H1 (cell line): ENCODE data around the gene TPO. TPM values are rescaled to one million over a fixed set of nuclear protein-coding genes. Genes with fewer than 3 reads are reported as not detected.
"Not testable (repeated sequence)": the region's sequence is repeated elsewhere in the genome, so short reads cannot be mapped to it uniquely, and the experiment has no call there.

Source experiments
- CTCF ChIA-PET: fragments of 300-600 bp; sonication (Branson Sonifier 250); formaldehyde crosslinking; loops from one replicate; lab custom pipeline; 2021; ENCODE audit not compliant: partially characterized antibody; lab: Charles Lee
- POLR2A ChIA-PET: fragments of 300-600 bp; sonication (Branson Sonifier 250); formaldehyde crosslinking; loops from one replicate; lab custom pipeline; 2021; ENCODE audit warnings: inconsistent platforms; ENCODE audit not compliant: partially characterized antibody; lab: Charles Lee
- DNase-seq, 2 experiments: peaks; one replicate each; pipeline versions ENCODE4 v3.0.0 to v3.0.0-alpha.2; 2010 to 2022; ENCODE audit warnings: low spot score in 2 of 2, low read depth in 1 of 2, mixed read lengths in 1 of 2
- FAIRE-seq: peaks from 2 replicates; lab custom pipeline; 2011; peaks lifted over from hg19 to GRCh38; lab: Jason Lieb, UNC
- H2AFZ ChIP-seq: 2 replicates; pipeline ENCODE4 v1.8.1; 2012; ENCODE audit warnings: low read length, inconsistent platforms
- H2AK5ac ChIP-seq: 2 replicates; pipeline ENCODE4 v1.6.1; 2013; ENCODE audit warnings: low read depth, low read length
- H2BK120ac ChIP-seq: replicated peaks from 2 replicates; pipeline ENCODE3; 2013; ENCODE audit warnings: low read depth, low read length, inconsistent platforms
- H2BK12ac ChIP-seq: 2 replicates; pipeline ENCODE4 v1.6.1; 2013; ENCODE audit warnings: low read depth, low read length
- H2BK15ac ChIP-seq: 2 replicates; pipeline ENCODE4 v1.6.1; 2013; ENCODE audit warnings: low read length
- H2BK20ac ChIP-seq: 2 replicates; pipeline ENCODE4 v1.6.1; 2013; ENCODE audit warnings: low read length
- H2BK5ac ChIP-seq: 2 replicates; pipeline ENCODE4 v1.6.1; 2013; ENCODE audit warnings: low read depth, low read length
- H3K14ac ChIP-seq: 2 replicates; pipeline ENCODE4 v1.6.1; 2013; ENCODE audit warnings: inconsistent platforms; ENCODE audit not compliant: insufficient read length
- H3K18ac ChIP-seq: 2 replicates; pipeline ENCODE4 v1.6.1; 2013; ENCODE audit warnings: low read length; ENCODE audit errors: extremely low read depth
- H3K23ac ChIP-seq: 2 replicates; pipeline ENCODE4 v1.6.1; 2013; ENCODE audit warnings: inconsistent platforms; ENCODE audit not compliant: insufficient read length
- H3K23me2 ChIP-seq: 2 replicates; pipeline ENCODE4 v1.6.1; 2013; ENCODE audit warnings: low read depth, low read length
- H3K27ac ChIP-seq: 2 replicates; pipeline ENCODE4 v1.6.1; 2011; ENCODE audit warnings: low read depth, low read length, inconsistent platforms
- H3K27me3 ChIP-seq, 4 experiments: replicated peaks in 1 of 4; 1 replicate in 1 of 4; 2 replicates in 3 of 4; pipeline versions ENCODE4 v1.6.1 to v1.8.1; 2011 to 2013; ENCODE audit warnings: low read length in 3 of 4, mild to moderate bottlenecking in 3 of 4, inconsistent platforms in 2 of 4, mixed read lengths in 2 of 4, moderate library complexity in 1 of 4; ENCODE audit not compliant: control insufficient read depth in 3 of 4, insufficient read depth in 3 of 4; ENCODE audit errors: extremely low read depth in 1 of 4
- H3K36me3 ChIP-seq, 4 experiments: 2 replicates each; pipeline versions ENCODE4 v1.6.1 to v1.8.1; 2011 to 2013; ENCODE audit warnings: mild to moderate bottlenecking in 4 of 4, low read length in 3 of 4, moderate library complexity in 2 of 4, control low read depth in 1 of 4, inconsistent platforms in 1 of 4; ENCODE audit not compliant: insufficient read depth in 4 of 4, control insufficient read depth in 2 of 4
- H3K4ac ChIP-seq: replicated peaks from 2 replicates; pipeline ENCODE3; 2013; ENCODE audit warnings: low read length, low read depth, mixed read lengths, inconsistent platforms; ENCODE audit not compliant: insufficient read length
- H3K4me1 ChIP-seq, 4 experiments: replicated peaks in 1 of 4; 1 replicate in 1 of 4; 2 replicates in 3 of 4; pipeline versions ENCODE4 v1.6.1 to v1.8.1; 2011 to 2013; ENCODE audit warnings: low read length in 3 of 4, inconsistent platforms in 2 of 4, mixed read lengths in 1 of 4; ENCODE audit not compliant: insufficient read depth in 4 of 4, control insufficient read depth in 3 of 4
- H3K4me2 ChIP-seq, 2 experiments: 2 replicates each; pipeline versions ENCODE4 v1.6.1 to v1.8.1; 2011 to 2013; ENCODE audit warnings: low read depth in 2 of 2, low read length in 2 of 2, control low read depth in 1 of 2, inconsistent platforms in 1 of 2, mild to moderate bottlenecking in 1 of 2; ENCODE audit not compliant: insufficient read depth in 1 of 2
- H3K4me3 ChIP-seq, 4 experiments: fragments of 200-600, 300-600 bp in 1 of 4; sonication (generic), shearing (Covaris generic), sonication (Bioruptor Twin) in 1 of 4; 2 replicates each; pipeline versions ENCODE4 v1.5.1 to v1.8.1; 2011 to 2016; ENCODE audit warnings: low read length in 4 of 4, low read depth in 3 of 4, control low read depth in 2 of 4, inconsistent platforms in 2 of 4, mild to moderate bottlenecking in 2 of 4, mixed read lengths in 1 of 4, moderate library complexity in 1 of 4; ENCODE audit not compliant: insufficient read depth in 2 of 4; ENCODE audit errors: extremely low read depth in 1 of 4
- H3K56ac ChIP-seq: replicated peaks from 2 replicates; pipeline ENCODE3; 2013; ENCODE audit warnings: low read depth, mild to moderate bottlenecking, mixed read lengths, low read length, inconsistent platforms; ENCODE audit not compliant: insufficient read length
- H3K79me1 ChIP-seq: 2 replicates; pipeline ENCODE4 v1.6.1; 2013; ENCODE audit warnings: low read depth, low read length, control low read depth
- H3K79me2 ChIP-seq, 2 experiments: 2 replicates each; pipeline versions ENCODE4 v1.6.1 to v1.8.1; 2012 to 2013; ENCODE audit warnings: low read length in 2 of 2, mild to moderate bottlenecking in 2 of 2, inconsistent platforms in 1 of 2; ENCODE audit not compliant: insufficient read depth in 2 of 2, control insufficient read depth in 1 of 2
- H3K9ac ChIP-seq, 4 experiments: replicated peaks in 1 of 4; 1 replicate in 1 of 4; 2 replicates in 3 of 4; pipeline versions ENCODE4 v1.6.1 to v1.8.1; 2011 to 2013; ENCODE audit warnings: low read depth in 3 of 4, low read length in 3 of 4, control low read depth in 2 of 4, mild to moderate bottlenecking in 2 of 4, moderate library complexity in 2 of 4, inconsistent platforms in 1 of 4; ENCODE audit errors: extremely low read depth in 1 of 4
- H3K9me3 ChIP-seq, 2 experiments: 2 replicates each; pipeline versions ENCODE4 v1.6.1 to v1.8.1; 2012 to 2013; ENCODE audit warnings: mild to moderate bottlenecking in 2 of 2, moderate library complexity in 2 of 2, control low read depth in 1 of 2, inconsistent platforms in 1 of 2, low read depth in 1 of 2, low read length in 1 of 2, mixed read lengths in 1 of 2; ENCODE audit not compliant: insufficient read depth in 2 of 2
- H4K20me1 ChIP-seq, 2 experiments: replicated peaks in 1 of 2; 2 replicates each; pipeline versions ENCODE3 to v1.8.1; 2011 to 2013; ENCODE audit warnings: inconsistent platforms in 2 of 2, low read length in 2 of 2, mild to moderate bottlenecking in 1 of 2; ENCODE audit not compliant: insufficient read depth in 2 of 2, control insufficient read depth in 1 of 2
- H4K5ac ChIP-seq: 2 replicates; pipeline ENCODE4 v1.6.1; 2013; ENCODE audit warnings: low read length, low read depth, mixed read lengths, inconsistent platforms; ENCODE audit not compliant: insufficient read length
- H4K8ac ChIP-seq: 2 replicates; pipeline ENCODE4 v1.8.0; 2013; ENCODE audit warnings: mild to moderate bottlenecking, moderate library complexity, low read length, inconsistent platforms; ENCODE audit not compliant: insufficient read depth; ENCODE audit errors: extremely low read depth
- H4K91ac ChIP-seq: replicated peaks from 2 replicates; pipeline ENCODE3; 2013; ENCODE audit warnings: low read length, mixed read lengths, inconsistent platforms; ENCODE audit not compliant: insufficient read length
- WGBS, 2 experiments: shearing (Covaris generic) in 1 of 2; methylation state at CpG; one replicate each; pipeline versions ENCODE4 v1.1.6 to v1.1.7; 2013 to 2015; ENCODE audit warnings: low lambda C conversion rate in 2 of 2, mixed read lengths in 2 of 2, inconsistent platforms in 1 of 2, low coverage in 1 of 2, missing lambda C conversion rate in 1 of 2; ENCODE audit not compliant: insufficient replicate concordance in 2 of 2, insufficient coverage in 1 of 2, insufficient read length in 1 of 2; ENCODE audit errors: extremely low coverage in 1 of 2, missing lambda C conversion rate in 1 of 2; 5-methylcytosine and 5-hydroxymethylcytosine counted together
- polyA plus RNA-seq, 7 experiments: library from polyadenylated mRNA; depleted of rRNA in 3 of 7; stranded (reverse) in 5 of 7; unstranded in 2 of 7; fragments of >200 nt in 5 of 7; fragments of 200-250 nt in 2 of 7; gene quantifications; 1 replicate in 5 of 7; 2 replicates in 1 of 7; 4 replicates in 1 of 7; pipeline versions ENCODE4 v1.2.1 to v1.2.3, GENCODE V29; 2011 to 2013; ENCODE audit warnings: missing spikeins in 2 of 7, mixed read lengths in 2 of 7
- total RNA-seq: library from RNA; stranded (reverse); fragmentation: NEBNext Ultra II Directional; extraction: Animal tissue kit (Norgen Biotek cat#: 25700); gene quantifications from 2 replicates; pipeline ENCODE4 v1.2.1, GENCODE V29; 2021

Gene TPO
- total and polyA plus RNA-seq, 2 of the 8 experiments (the other 6 are each of a cell fraction or from before 2014, with no cell fraction given), result not detected

DNA sequence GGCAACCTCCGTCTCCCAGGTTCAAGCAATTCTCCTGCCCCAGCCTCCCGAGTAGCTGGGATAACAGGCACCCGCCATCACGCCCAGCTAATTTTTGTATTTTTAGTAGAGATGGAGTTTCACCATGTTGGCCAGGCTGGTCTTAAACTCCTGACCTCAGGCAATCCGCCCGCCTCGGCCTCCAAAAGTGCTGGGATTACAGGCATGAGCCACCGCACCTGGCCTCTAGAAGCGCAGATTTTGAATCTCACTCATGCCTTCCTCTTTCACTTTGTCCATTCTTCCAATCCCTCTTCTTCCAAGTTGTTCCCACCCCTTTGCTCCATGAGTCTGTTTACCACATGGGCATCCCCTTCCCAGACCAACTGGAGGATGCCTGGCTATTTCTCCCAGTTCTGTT lies 79.0 kb downstream of the TPO start:
- H2AFZ ChIP-seq, H4K91ac ChIP-seq, H2AK5ac ChIP-seq, H3K36me3 ChIP-seq, H3K9me3 ChIP-seq, H3K4me2 ChIP-seq, H2BK15ac ChIP-seq, H4K5ac ChIP-seq, H3K4me1 ChIP-seq, H3K27me3 ChIP-seq, H2BK5ac ChIP-seq, H3K18ac ChIP-seq, FAIRE-seq, H3K9ac ChIP-seq, H2BK120ac ChIP-seq, H3K79me1 ChIP-seq, H3K23ac ChIP-seq, POLR2A ChIA-PET, H3K23me2 ChIP-seq, H3K56ac ChIP-seq, H3K14ac ChIP-seq, H3K79me2 ChIP-seq, H3K4ac ChIP-seq, H2BK20ac ChIP-seq, H4K8ac ChIP-seq, H3K27ac ChIP-seq, H4K20me1 ChIP-seq, H3K4me3 ChIP-seq, H2BK12ac ChIP-seq: not testable (repeated sequence)
- peak in 1 of 2 experiments; percentile 38 for DNase-seq
- 100% methylated on average over 8 of the region's 9 CpGs; no CpG with 5 or more reads in 1 of the 2 experiments for WGBS, 2 experiments
- CTCF ChIA-PET, result interaction anchor here (0.8 to 1.9 kb wide), 6 partner anchors 11 to 331 kb away, joined by 3 to 6 read pairs (median 4); no protein-coding TSS in a partner anchor
